ENCODE results near the gene MYL2.
A peak's percentile ranks its signal among the peaks of the same experiment; 100 is the strongest.

MYL2 gene

DNA sequence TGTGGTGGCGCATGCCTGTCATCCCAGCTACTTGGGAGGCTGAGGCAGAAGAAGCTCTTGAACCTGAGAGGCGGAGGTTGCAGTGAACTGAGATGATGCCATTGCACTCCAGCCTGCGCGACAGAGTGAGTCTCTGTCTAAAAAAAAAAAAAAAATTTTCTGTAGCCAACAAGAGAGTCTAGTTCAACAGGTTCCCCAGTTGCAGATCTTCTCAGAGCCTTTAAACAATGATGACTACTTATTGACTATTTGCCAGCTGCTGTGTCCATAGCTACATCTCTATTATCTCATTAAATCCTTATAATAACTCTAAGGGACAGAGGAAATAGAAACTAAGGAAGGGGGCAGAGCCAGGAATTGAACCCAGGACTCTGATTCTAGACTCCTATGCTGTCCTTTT lies 15.2 kb upstream of the MYL2 start:
- Histone ChIP-seq H3K27ac (no peak overlapping the region), H3K4me3 (no peak overlapping the region)
- DNase-seq (ENCODE audit: low spot score) = no peak
- TF ChIP-seq, protein P1, sequence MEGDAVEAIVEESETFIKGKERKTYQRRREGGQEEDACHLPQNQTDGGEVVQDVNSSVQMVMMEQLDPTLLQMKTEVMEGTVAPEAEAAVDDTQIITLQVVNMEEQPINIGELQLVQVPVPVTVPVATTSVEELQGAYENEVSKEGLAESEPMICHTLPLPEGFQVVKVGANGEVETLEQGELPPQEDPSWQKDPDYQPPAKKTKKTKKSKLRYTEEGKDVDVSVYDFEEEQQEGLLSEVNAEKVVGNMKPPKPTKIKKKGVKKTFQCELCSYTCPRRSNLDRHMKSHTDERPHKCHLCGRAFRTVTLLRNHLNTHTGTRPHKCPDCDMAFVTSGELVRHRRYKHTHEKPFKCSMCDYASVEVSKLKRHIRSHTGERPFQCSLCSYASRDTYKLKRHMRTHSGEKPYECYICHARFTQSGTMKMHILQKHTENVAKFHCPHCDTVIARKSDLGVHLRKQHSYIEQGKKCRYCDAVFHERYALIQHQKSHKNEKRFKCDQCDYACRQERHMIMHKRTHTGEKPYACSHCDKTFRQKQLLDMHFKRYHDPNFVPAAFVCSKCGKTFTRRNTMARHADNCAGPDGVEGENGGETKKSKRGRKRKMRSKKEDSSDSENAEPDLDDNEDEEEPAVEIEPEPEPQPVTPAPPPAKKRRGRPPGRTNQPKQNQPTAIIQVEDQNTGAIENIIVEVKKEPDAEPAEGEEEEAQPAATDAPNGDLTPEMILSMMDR (IDR thresholded peaks at IDR 0.05) = no peak

DNA sequence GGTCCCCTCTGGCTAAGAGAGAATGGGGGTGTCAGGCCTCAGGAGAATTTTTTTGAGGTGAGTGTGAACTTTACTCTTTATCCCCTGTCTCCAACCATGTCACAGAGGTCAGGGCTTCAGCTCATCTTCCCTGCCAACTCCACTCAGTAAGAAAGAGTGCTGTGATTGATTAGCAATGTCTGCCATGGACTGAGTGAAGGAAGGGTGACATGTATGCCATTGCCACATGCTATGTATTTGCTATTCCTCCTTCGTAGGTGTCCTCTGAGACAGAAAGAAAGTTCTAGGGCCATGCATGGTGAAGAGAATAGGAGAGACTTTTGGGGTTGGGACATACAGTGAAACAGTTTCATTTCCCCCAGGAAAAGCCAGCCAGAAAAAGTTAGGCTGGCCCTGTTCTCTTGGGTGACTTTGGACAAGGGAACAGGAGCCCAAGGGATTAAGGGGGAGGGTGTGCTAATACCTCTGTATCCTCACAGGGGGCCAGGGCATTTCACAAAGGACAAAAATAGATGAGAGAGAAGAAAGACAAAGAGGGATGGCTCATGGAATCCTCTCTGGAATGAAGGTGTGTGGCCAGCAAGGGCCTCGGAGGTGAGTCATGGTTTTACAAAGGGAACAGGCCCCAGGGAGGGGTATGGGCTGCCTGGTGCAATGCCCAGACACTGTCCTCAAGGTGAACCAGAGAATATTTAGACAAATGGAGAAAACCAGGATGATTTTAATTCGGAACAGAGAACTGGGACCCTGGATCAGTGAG lies 13.9 kb upstream of the MYL2 start:
- DNase-seq (ENCODE audit: low spot score) = peak; percentile 41
- no peak overlapping the region for H3K27ac ChIP-seq
- TF ChIP-seq, protein P1 (IDR thresholded peaks at IDR 0.05) = no peak
- no peak overlapping the region for H3K4me3 ChIP-seq

DNA sequence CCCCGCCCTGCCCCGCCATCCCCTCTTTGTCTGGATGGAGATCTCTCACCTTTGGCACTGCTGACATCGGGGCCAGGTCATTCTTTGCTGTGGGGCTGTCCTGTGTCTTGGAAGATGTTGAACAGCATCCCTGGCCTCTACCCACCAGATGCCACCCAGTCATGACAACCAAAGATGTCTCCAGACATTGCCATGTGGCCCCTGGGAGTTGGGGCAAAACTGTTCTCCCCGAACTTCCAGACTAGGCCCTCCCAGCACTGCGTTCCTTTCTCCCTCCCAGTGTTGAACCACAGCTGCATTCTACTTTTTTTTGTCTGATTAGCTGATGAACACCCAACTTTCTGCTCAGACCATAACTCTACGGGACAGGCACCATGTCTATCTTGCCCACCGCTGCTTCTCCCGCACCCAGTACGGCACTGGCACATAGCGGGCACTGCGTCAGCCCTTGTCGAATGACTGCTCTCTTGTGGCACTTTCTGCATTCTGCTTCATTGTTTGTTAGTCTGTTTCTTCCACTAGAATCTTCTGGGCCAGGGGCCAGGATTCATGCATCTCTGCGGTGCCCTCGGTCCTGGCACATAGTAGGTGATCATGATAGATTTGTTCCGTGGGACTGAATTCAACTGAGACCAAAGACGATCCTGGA lies 13.1 kb upstream of the MYL2 start:
- TF ChIP-seq, protein P1 (IDR thresholded peaks at IDR 0.05) = no peak
- peak; percentile 53 for DNase-seq (ENCODE audit: low spot score)
- H3K4me3 ChIP-seq = no peak overlapping the region
- H3K27ac ChIP-seq = no peak overlapping the region

DNA sequence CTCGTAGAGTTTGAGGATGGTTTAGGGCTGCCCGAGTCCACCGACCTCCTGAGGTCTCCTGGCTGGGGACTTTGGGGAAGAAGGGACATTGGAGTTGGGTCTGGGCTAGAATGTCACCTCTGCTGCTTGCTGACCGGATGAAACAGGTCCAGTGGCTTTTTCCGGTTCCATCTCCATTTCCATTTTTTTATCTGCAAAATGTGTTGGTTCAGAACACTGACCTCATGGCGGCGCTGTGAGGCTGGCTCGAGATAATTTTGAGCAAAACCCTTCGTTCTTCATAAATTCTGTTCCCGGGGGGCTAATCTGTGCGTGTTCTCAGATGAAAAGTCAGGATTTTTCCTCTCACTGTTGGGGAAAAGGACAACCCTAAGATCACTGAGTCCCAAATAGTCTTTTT lies 11.7 kb upstream of the MYL2 start:
- DNase-seq (ENCODE audit: low spot score) = peak; percentile 41
- Histone ChIP-seq H3K4me3 (no peak overlapping the region), H3K27ac (no peak overlapping the region)
- TF ChIP-seq, protein P1 (IDR thresholded peaks at IDR 0.05) = no peak

DNA sequence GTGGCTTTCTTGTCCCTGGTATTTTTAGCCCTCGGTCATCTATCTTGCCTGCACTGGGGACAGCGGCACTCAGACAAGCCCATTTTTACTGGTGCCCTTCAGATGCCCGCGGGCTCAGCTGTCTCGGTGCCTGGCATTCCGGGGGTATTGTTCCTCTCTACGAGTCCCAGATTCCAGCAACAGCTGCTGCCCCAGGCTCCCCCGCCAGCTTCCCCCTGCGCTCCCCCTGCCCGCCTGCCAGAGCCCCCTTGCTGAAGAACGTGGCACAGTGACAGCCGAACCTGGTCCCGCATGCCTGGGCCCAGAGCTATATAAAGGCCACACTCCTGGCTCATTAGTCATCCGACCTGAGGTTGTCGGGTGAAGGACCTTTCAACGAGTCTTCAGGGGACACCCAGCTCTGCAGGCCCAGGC lies 10.9 kb upstream of the MYL2 start:
- no peak overlapping the region for H3K27ac ChIP-seq
- H3K4me3 ChIP-seq = no peak overlapping the region
- TF ChIP-seq, protein P1 (IDR thresholded peaks at IDR 0.05) = no peak
- peak; percentile 41 for DNase-seq (ENCODE audit: low spot score)

DNA sequence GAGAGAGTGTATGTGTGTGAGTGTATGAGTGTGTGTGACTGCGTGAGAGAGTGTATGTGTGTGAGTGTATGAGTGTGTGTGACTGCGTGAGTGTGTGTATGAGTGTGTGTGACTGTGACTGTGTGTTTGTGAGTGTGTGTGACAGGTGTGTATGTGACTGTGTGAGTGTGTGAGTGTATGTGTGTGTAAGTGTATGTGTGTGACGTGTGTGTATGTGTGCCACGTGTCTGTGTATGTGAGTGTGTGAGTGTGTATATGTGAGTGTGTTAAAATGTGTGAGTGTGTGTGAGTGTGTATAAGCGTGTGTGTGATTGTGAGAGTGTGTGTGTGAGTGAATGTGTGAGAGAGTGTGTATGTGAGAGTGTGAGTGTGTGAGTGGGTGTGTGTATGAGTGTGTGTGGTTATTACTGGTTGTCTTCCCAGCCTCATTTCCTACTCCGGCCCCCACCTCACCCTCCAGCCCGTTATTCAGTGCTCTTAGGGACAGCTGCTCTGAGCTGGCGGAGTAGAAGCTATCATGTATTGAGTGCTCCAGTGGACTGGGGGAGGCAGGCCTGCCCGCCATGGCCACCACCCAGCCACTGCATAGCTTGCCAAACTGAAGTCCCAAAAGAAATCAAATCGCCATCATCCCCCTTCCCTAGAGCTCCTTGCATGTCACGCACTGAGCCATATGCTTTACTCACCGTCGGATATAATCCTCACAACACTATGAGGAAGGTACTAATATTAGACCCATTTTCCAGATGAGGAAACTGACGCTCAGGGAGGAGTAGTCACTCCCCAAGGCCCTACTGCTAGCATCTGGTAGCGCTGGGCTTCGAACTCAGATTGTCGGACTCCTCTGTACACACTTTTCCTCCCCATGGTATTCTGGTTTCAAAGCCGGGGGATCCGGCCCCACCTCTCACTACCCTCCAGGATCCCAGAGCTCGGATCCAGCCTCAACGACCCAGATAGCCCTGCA lies 10.3 kb upstream of the MYL2 start:
- Histone ChIP-seq H3K4me3 (no peak overlapping the region), H3K27ac (no peak overlapping the region)
- TF ChIP-seq, protein P1 (IDR thresholded peaks at IDR 0.05) = no peak
- peak; percentile 67 for DNase-seq (ENCODE audit: low spot score)
